CD4-positive, alpha-beta T cell (primary cell): Measurements from ENCODE around the gene ROM1. TPM values are rescaled to one million over a fixed set of nuclear protein-coding genes. Genes with fewer than 3 reads are reported as not detected.

Experiments
- ATAC-seq: fragments of 200-7000 bp; cut with Tn5 transposase; one replicate; pipeline ENCODE4 v1.10.0; 2022; ENCODE audit warnings: mild to moderate bottlenecking; ENCODE audit not compliant: poor library complexity
- CTCF ChIA-PET: fragments of 350-600 bp; sonication (Branson Sonifier 250); formaldehyde crosslinking; loops from one replicate; lab custom pipeline; 2021; ENCODE audit warnings: antibody characterized with exemption, inconsistent platforms; lab: Charles Lee
- POLR2A ChIA-PET: fragments of 350-600 bp; sonication (Branson Sonifier 250); formaldehyde crosslinking; loops from one replicate; lab custom pipeline; 2021; ENCODE audit warnings: antibody characterized with exemption, inconsistent platforms; lab: Charles Lee
- DNase-seq, 14 experiments: peaks; one replicate each; pipeline ENCODE4 v3.0.0-alpha.2; 2013 to 2020; ENCODE audit warnings: mixed read lengths in 2 of 14
- H3K27ac ChIP-seq, 2 donors: one replicate each; pipeline versions ENCODE4 v1.5.1 to v1.7.0; 2013; ENCODE audit warnings: low read length in 2 of 2, low read depth in 1 of 2, mild to moderate bottlenecking in 1 of 2
- H3K27me3 ChIP-seq, 2 experiments: 1 replicate in 1 of 2; 2 replicates in 1 of 2; pipeline versions ENCODE4 v1.6.1 to v1.7.0; 2013; ENCODE audit warnings: low read length in 2 of 2, control low read depth in 1 of 2, mild to moderate bottlenecking in 1 of 2, moderate library complexity in 1 of 2; ENCODE audit not compliant: insufficient read depth in 2 of 2, control insufficient read depth in 1 of 2
- H3K36me3 ChIP-seq: one replicate; pipeline ENCODE4 v1.6.1; 2013; ENCODE audit warnings: low read length, control low read depth; ENCODE audit not compliant: insufficient read depth
- H3K4me1 ChIP-seq: one replicate; pipeline ENCODE4 v1.6.1; 2013; ENCODE audit warnings: low read length, control low read depth; ENCODE audit not compliant: insufficient read depth
- H3K4me3 ChIP-seq: one replicate; pipeline ENCODE4 v1.5.1; 2013; ENCODE audit warnings: mild to moderate bottlenecking, low read length, moderate library complexity
- H3K9me3 ChIP-seq, 2 experiments: 1 replicate in 1 of 2; 2 replicates in 1 of 2; pipeline versions ENCODE4 v1.6.1 to v1.7.0; 2013; ENCODE audit warnings: low read length in 2 of 2, mild to moderate bottlenecking in 2 of 2, control low read depth in 1 of 2, moderate library complexity in 1 of 2; ENCODE audit not compliant: control insufficient read depth in 1 of 2, insufficient read depth in 1 of 2
- H3K27ac Mint-ChIP-seq: one replicate; pipeline ENCODE4 v1.8.0; 2020; ENCODE audit warnings: mixed read lengths
- H3K27me3 Mint-ChIP-seq: one replicate; pipeline ENCODE4 v1.8.0; 2021; ENCODE audit warnings: mixed read lengths
- H3K36me3 Mint-ChIP-seq: one replicate; pipeline ENCODE4 v1.8.0; 2021; ENCODE audit warnings: low read depth, mixed read lengths
- H3K4me1 Mint-ChIP-seq: one replicate; pipeline ENCODE4 v1.8.0; 2021; ENCODE audit warnings: low read depth, mixed read lengths
- H3K4me3 Mint-ChIP-seq: one replicate; pipeline ENCODE4 v1.8.0; 2020; ENCODE audit warnings: mild to moderate bottlenecking, mixed read lengths
- H3K9me3 Mint-ChIP-seq: one replicate; pipeline ENCODE4 v1.8.0; 2020; ENCODE audit warnings: mixed read lengths
- intact Hi-C, 2 experiments: fragments of 100-400 bp; cut with DNase I in 1 of 2; cut with micrococcal nuclease in 1 of 2; formaldehyde crosslinking; loops; one replicate each; pipeline versions ENCODE4 v1.15.1 to v1.9.0; 2023 to 2025; cut with DNase I, micrococcal nuclease
- total RNA-seq, 174 experiments: library from RNA in 2 of 174; stranded (reverse) in 2 of 174; gene quantifications; one replicate each; pipeline ENCODE4 v1.2.3 and lab custom pipeline; 2021 to 2026
- TF ChIP-seq, protein P1 (sequence below): fragments of 200-600 bp; IDR thresholded peaks from one replicate; pipeline ENCODE4 v1.8.0; 2022; ENCODE audit warnings: antibody characterized with exemption, mild to moderate bottlenecking

Gene ROM1
- total RNA-seq, 2 experiments from 2014 or later = 0.42 to 0.71 TPM

- H3K36me3 ChIP-seq = peaks cover 62% of the 10 kb centered on the region
- Mint-ChIP-seq H3K4me1 (peaks cover 53% of the 10 kb centered on the region), H3K4me3 (peak overlapping the region; percentile 93), H3K27ac (peak overlapping the region; percentile 89), H3K9me3 (no peaks in the 10 kb centered on the region), H3K27me3 (no peaks in the 10 kb centered on the region), H3K36me3 (peaks cover 91% of the 10 kb centered on the region)
- intact Hi-C loops = loop anchor here (1.0 to 2.0 kb wide), 2 partner anchors 16 to 17 kb away; partner anchors contain the start of gene TUT1 (in 2 of the 2)
- CTCF ChIA-PET = interaction anchor here (1.3 to 3.0 kb wide), 6 partner anchors 14 to 213 kb away, joined by 3 to 14 read pairs (median 10); partner anchors contain the start of genes TMEM179B and TUT1
- peaks cover 48% of the 10 kb centered on the region for H3K4me1 ChIP-seq
- DNase-seq (peak in 3 of 14 experiments; percentile 24 to 46 (median 41)), ATAC-seq (peak; percentile 7)
- H3K9me3 ChIP-seq = no peaks in the 10 kb centered on the region
- TF ChIP-seq, protein P1, sequence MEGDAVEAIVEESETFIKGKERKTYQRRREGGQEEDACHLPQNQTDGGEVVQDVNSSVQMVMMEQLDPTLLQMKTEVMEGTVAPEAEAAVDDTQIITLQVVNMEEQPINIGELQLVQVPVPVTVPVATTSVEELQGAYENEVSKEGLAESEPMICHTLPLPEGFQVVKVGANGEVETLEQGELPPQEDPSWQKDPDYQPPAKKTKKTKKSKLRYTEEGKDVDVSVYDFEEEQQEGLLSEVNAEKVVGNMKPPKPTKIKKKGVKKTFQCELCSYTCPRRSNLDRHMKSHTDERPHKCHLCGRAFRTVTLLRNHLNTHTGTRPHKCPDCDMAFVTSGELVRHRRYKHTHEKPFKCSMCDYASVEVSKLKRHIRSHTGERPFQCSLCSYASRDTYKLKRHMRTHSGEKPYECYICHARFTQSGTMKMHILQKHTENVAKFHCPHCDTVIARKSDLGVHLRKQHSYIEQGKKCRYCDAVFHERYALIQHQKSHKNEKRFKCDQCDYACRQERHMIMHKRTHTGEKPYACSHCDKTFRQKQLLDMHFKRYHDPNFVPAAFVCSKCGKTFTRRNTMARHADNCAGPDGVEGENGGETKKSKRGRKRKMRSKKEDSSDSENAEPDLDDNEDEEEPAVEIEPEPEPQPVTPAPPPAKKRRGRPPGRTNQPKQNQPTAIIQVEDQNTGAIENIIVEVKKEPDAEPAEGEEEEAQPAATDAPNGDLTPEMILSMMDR = no peak
- peak overlapping the region; percentile 82 for H3K4me3 ChIP-seq
- POLR2A ChIA-PET = interaction anchor here (0.6 to 5.8 kb wide), 50 partner anchors 9 to 1743 kb away, joined by 3 to 127 read pairs (median 5); partner anchors contain the start of genes AHNAK, B3GAT3, C11orf98 and CSKMT
- H3K27me3 ChIP-seq = no peaks in the 10 kb centered on the region
- peak overlapping the region; percentile 59 to 68 for H3K27ac ChIP-seq
Observed at GRCh38 chr11:62574363-62575071, 38.5 kb upstream of the ROM1 start.

DNA sequence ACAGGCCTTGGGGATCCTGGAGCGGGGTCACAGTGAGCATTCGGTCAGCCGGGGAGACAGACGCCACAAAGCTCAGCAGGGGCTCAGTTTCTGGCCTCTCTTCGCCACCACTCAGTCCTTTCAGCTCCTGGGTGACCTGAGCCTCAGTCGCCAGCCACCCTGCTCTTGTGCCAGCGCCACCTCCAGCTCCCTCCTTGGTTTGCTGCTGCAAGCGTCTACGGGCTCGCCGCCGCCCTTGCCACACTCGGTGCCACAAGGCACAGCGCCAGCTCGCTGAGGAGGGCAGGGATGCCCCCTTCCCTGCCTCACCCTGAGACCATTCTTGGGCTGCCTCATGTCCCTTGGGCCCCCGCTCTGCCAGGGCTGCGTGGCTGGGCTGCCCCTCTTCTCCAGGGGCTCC is 37.9 kb upstream of the ROM1 start:
- POLR2A ChIA-PET = interaction anchor here (1.0 to 5.8 kb wide), 9 partner anchors 17 to 265 kb away, joined by 4 to 127 read pairs (median 18); partner anchors contain the start of genes C11orf98, CSKMT, GANAB and INTS5
- H3K4me3 Mint-ChIP-seq = peak overlapping the region; percentile 93
- CTCF ChIA-PET = interaction anchor here (2.9 to 3.0 kb wide), 2 partner anchors 16 to 151 kb away, joined by 10 to 14 read pairs; partner anchors contain the start of gene TUT1
- Histone ChIP-seq H3K4me1 (peaks cover 41% of the 10 kb centered on the region), H3K27ac (peak overlapping the region in 1 of 2 donors; percentile 68), H3K27me3 (no peaks in the 10 kb centered on the region), H3K4me3 (peak overlapping the region; percentile 82), H3K9me3 (no peaks in the 10 kb centered on the region), H3K36me3 (peaks cover 60% of the 10 kb centered on the region)
- intact Hi-C loops = loop anchor here in 1 of 2 experiments (2.0 kb wide), 1 partner anchor 16 kb away; the partner anchor contains the start of gene TUT1
- ATAC-seq = no peak
- H3K4me1 Mint-ChIP-seq = peaks cover 48% of the 10 kb centered on the region
- no peak for DNase-seq
- H3K27ac Mint-ChIP-seq = peak overlapping the region; percentile 89
- no peaks in the 10 kb centered on the region for H3K27me3 Mint-ChIP-seq
- TF ChIP-seq, protein P1 = no peak
- H3K36me3 Mint-ChIP-seq = peaks cover 84% of the 10 kb centered on the region
- no peaks in the 10 kb centered on the region for H3K9me3 Mint-ChIP-seq

- TF ChIP-seq, protein P1 = no peak
- Mint-ChIP-seq H3K4me3 (peak overlapping the region; percentile 77), H3K27ac (peak overlapping the region; percentile 31), H3K27me3 (no peaks in the 10 kb centered on the region), H3K36me3 (peaks cover 80% of the 10 kb centered on the region), H3K9me3 (no peaks in the 10 kb centered on the region), H3K4me1 (peaks cover 43% of the 10 kb centered on the region)
- intact Hi-C loops = loop anchor here in 1 of 2 experiments (2.0 kb wide), 1 partner anchor 15 kb away; the partner anchor contains the start of gene TUT1
- Histone ChIP-seq H3K36me3 (peaks cover 56% of the 10 kb centered on the region), H3K4me1 (peaks cover 36% of the 10 kb centered on the region), H3K4me3 (no peak overlapping the region), H3K9me3 (no peaks in the 10 kb centered on the region), H3K27me3 (no peaks in the 10 kb centered on the region), H3K27ac (no peak overlapping the region)
- ATAC-seq (no peak), DNase-seq (no peak)
- POLR2A ChIA-PET = interaction anchor here (2.3 to 5.8 kb wide), 4 partner anchors 16 to 265 kb away, joined by 13 to 127 read pairs (median 28); partner anchors contain the start of genes C11orf98, CSKMT, GANAB and TUT1
- CTCF ChIA-PET = no interaction called here
Observed at GRCh38 chr11:62575837-62576236, 37.2 kb upstream of the ROM1 start.
